Nucleus accumbens (tissue), 56 donors: Measurements from ENCODE around the gene AARSD1.
"Not testable (repeated sequence)": the region's sequence is repeated elsewhere in the genome, so short reads cannot be mapped to it uniquely, and the experiment has no call there.

Experiments
- DNase-seq, 56 donors: peaks; one replicate each; lab custom pipeline; 2025; lab: John Stamatoyannopoulos, UW

The AARSD1 gene

DNA sequence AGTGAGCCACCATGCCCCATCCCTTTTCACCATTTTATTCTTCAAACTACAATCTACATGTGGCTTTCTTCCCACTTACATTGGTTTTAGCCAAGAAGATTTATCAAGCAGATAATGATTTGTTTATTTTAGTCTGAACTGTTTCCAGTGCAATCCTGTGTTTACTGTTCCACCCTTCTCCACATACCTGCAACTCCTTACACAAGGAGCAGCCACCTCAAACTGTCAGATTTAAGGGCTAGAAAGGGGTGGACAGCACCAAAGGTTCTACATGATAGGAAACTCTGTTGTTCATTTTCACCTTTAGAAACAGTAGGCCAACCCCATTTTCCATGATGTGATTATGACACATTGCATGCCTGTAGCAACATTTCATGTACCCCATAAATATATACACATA, 18.0 kb upstream of the AARSD1 start:
- no peak for DNase-seq

DNA sequence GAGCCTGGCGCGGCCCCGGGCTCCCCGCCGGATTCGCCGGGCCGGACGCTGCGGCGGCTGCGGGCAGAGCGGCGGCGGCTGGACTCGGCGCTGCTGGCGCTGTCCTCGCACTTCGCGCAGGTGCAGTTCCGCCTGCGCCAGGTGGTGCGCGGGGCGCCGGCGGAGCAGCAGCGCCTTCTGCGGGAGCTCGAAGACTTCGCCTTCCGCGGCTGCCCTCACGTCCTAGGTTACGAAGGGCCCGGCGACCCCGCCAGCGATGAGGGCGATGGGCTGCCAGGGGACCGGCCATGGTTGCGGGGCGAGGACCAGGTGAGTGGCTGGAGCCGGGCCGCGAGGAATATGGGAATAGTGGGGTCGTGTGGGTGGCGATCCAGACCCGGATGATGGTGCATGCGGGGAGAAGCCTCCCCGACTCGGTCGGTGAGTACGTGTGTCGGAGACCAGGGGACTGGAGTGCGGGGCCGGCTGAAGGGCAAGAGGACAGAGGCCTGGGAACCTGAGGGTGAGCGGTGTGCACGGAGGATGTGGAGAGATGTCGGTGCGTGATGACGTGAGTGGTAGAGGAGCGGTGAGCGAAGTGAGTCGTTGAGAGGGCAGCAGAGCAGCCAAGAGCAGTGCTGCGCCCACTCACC, 16.6 kb upstream of the AARSD1 start:
- DNase-seq, result peak in 42 of 56 donors; percentile 3 to 69 (median 38)

DNA sequence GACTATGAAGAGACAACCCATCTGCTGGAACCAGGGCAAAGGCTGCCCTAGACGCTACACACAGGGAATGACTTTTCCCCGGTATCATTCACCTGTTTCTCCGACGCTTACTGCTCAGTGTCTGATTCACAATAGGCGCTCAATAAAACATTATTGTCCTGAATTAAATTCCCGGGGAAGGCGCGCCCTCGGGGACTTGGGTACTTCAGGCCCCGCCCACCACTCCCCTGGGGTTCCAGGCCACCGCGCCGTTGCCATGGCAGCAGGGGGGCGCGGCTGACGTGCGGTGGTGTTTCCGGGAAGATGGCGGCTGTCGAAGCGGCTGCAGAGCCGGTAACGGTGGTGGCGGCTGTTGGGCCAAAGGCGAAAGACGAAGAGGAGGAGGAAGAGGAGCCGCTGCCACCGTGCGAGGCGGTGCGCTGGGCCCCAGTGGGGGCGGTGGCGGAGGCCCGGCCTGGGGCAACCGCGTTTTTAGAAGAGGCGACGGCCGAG, 16.1 kb upstream of the AARSD1 start, which contains the start of gene RUNDC1:
TSS of gene RUNDC1 (plus strand) at position 292 of the 492 bp plus-strand sequence. CDS start at position 304, 12 bp downstream.
- peak in 55 of 56 donors; percentile 31 to 94 (median 75) for DNase-seq

DNA sequence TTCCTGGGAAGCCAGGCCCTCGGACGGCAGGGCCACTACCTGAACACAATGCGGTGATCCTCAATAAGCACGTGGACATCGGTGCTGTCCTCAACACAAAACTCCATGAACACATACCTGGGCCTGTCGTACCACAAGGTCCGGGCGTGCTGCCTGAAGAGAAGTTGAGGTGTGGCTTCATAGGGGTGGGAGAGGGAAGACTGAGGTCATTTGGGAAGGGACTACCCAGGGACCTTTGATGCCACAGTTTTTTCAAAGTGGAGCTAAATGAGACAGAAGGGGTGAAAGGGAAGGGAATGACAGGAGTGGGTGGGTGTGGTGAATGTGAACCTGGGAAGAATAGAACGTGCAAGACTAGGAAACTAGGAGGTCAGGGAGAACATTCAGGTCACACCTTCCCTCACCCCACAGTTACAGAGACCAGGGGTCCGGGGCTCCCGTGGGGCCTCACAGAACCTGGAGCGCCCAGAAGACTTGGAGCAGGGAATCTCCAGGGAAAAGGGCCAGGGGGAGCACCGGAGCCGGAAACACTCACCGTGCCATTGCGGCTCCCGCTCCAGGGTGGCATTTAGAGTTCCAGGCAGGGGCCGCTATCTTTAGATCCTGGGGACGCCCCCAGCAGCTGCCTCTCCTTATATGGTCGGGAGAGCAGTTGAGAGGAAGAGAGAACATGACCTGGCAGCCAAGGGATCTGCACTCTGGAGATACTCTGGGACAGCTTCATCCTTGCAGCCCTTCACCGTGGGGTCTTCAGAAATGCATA, 15.4 kb upstream of the AARSD1 start, which contains the start of gene PTGES3L:
TSS of gene PTGES3L (minus strand) at position 570 of the 763 bp plus-strand sequence. CDS start at position 543, 27 bp downstream.
- peak in 40 of 56 donors; percentile 3 to 77 (median 42) for DNase-seq

DNA sequence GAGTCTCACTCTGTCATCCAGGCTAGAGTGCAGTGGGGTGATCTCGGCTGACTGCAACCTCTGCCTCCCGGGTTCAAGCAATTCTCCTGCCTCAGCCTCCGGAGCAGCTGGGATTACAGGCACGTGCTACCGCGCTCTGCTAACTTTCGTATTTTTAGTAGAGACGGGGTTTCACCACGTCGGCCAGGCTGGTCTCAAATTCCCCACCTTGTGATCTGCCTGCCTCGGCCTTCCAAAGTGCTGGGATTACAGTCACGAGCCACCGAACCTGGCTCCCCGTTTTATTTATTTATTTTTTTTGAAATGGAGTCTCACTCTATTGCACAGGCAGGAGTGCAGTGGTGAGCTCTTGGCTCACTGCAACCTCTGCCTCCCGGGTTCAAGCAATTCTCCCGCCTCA, 11.4 kb upstream of the AARSD1 start:
- not testable (repeated sequence) for DNase-seq

DNA sequence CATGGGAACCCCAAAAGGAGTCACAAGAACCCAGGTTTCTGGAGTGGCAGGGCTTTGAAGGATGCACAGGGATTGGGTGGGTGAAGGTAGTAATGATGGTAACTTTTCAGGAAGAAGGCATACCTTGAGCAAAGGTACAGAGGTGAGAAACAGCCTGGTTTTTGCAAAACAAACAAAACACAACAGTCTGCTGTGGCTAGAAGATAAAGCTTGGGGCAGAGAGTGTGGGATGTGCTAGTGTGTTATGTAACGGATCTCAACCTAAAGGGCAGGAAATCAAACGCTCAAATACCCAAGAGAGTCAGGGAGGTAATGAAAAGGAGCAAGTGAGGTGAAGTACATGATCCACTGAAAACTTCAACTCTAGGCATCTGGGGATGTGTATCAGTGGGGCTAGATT, 11.0 kb upstream of the AARSD1 start:
- DNase-seq, result no peak

DNA sequence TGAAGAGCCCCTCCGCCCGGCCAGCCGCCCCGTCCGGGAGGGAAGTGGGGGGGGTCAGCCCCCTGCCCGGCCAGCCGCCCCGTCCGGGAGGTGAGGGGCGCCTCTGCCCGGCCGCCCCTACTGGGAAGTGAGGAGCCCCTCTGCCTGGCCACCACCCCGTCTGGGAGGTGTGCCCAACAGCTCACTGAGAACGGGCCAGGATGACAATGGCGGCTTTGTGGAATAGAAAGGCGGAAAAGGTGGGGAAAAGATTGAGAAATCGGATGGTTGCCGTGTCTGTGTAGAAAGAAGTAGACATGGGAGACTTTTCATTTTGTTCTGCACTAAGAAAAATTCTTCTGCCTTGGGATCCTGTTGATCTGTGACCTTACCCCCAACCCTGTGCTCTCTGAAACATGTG, 9.1 kb upstream of the AARSD1 start:
- DNase-seq, result not testable (repeated sequence)

DNA sequence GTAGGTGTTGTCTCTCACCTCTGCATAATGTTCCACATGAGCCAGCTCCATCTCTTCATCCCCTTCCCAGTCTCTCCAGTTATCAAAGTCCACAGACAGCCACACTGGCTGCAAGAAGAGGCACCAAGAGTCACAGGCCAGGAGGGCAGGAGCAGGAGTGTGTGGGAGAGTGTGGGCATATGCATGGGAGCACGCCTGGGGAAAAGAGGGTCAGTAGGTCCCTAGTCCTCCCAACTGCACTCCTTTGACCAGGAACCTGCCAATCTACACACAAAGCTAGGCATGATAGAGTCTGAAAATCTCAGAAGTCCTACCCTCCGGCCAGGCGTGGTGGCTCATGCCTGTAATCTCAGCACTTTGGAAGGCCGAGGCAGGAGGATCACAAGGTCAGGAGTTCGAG, 7.3 kb upstream of the AARSD1 start:
- no peak for DNase-seq

DNA sequence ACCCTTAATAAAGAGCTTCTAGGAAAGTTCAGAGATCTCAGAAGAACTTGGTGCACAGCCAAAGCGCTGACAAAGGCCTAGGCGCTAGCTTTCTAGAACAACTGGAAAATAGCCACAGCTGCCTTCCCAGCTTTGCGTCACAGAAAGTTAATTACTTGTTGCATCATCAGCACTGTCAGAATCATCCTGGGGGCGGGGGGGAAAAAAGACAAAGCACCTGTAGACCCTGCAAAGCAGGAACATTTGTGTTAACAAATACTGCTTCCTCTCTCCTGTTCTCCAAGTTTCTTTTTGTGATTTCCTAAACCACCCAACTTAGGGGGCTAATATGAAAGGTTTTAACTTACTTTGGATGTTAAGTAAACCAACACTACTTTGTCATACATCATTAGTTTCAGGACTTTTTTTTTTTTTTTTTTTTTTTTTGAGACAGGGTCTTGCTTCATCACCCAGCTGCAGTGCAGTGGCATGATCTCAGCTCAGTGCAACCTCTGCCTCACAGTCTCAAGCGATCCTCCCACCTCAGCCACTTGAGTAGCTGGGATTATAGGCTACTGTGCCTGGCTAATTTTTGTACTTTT, 4.8 kb upstream of the AARSD1 start:
- DNase-seq, result peak in 3 of 56 donors; percentile 7 to 22 (median 12)

DNA sequence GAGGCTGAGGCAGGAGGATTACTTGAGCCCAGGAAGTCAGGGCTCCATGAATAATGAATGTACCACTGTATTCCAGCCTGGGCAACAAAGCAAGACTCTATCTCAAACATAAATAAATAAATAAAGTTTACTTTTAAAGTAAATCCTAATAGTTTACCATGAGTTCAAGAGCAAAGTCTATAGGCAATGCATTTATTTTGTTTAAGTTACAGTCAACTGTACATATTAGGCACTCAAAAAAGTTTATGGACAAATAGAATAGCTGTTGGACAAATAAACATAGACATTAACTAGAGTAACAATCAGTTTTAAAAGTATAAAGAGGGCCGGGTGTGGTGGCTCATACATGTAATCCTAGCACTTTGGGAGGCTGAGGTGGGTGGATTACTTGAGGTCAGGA, 3.7 kb upstream of the AARSD1 start:
- no peak for DNase-seq

DNA sequence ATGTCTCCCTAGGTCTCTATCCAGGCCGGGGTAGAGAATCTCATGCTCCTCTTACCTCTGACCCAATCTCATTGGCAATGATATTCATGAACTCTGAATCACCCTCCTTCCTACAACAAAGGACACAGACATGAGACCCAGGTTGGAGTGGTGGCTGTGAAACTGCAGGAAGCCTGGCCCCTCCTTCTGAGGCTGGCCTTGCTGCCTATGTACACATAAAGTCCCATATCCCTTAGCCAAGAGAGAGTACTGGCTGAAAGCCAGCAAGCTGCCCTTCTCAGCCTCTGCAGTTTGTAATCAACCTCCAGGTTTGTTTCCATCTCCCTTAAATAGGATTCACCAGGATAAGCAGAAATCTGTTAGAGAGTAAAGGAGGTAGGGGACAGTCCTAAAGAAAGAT, 10.6 kb downstream of the AARSD1 start:
- DNase-seq, result no peak

DNA sequence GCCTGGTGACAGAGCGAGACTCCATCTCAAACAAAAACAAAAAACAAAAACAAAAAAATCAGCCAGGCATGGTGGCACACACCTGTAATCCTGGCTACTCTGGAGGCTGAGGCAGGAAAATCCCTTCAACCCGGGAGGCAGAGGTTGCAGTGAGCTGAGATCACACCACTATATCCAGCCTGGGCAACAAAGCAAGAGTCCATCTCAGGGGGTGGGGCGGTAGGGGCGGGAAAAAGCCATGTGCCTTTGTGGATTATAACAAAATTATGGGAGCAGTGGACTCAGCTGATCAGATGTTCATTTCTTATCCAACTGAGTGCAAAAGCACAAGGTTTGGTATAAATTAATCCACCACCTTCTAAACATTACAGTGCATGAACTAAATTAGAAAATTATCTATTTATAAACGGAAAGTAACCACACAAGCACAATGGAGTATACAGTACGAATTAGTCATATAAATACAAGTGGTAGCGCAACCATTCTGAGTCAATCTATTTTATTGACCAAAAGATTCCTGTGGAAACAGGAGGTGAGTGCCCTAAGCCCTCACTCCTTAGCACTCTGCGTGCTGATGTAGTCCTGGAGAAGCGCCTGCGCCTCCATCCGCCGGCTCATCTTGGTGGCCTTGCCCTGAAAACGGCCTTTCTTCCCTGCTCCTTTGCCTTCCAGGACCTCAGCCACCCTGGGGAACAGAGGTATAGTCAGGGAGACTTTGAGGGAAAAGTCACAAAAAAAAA, 14.0 kb downstream of the AARSD1 start:
- DNase-seq, result no peak

DNA sequence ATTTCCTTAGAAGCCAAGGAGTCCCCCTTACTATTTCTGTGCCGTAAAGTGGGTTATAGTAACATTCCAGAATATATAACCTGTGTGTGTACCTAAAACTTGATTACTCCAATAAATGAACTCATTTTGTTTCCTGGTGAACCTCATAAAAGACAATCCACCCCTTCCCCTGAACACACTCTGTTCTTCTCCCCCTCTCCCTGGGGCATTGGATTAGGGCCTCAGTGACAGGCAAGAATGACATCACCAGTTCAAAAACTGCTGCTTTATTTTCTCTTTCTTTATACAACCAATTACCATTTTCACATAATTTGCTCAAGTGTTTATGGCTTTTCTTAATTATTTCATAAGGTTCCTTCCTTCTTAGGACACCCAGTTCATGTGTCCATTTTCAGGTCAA, 17.4 kb downstream of the AARSD1 start:
- no peak for DNase-seq

DNA sequence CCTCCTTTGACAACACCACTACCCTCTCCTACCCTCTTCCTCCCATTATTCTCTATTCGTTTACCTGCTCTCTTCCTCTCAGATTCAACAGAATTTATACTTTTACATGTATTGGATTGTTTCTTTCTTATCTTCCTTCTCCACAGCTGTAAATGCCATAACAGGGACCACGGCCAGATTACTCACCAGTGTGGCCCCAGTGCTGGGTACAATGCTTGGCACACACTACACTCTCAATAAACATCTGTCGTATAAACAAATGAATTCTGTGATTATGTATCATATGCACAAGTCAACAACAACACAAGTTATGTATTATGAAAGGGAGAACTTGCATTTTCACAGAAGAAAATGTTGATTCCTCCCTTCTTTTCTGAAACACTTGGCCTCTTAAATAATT, 20.0 kb downstream of the AARSD1 start:
- no peak for DNase-seq

DNA sequence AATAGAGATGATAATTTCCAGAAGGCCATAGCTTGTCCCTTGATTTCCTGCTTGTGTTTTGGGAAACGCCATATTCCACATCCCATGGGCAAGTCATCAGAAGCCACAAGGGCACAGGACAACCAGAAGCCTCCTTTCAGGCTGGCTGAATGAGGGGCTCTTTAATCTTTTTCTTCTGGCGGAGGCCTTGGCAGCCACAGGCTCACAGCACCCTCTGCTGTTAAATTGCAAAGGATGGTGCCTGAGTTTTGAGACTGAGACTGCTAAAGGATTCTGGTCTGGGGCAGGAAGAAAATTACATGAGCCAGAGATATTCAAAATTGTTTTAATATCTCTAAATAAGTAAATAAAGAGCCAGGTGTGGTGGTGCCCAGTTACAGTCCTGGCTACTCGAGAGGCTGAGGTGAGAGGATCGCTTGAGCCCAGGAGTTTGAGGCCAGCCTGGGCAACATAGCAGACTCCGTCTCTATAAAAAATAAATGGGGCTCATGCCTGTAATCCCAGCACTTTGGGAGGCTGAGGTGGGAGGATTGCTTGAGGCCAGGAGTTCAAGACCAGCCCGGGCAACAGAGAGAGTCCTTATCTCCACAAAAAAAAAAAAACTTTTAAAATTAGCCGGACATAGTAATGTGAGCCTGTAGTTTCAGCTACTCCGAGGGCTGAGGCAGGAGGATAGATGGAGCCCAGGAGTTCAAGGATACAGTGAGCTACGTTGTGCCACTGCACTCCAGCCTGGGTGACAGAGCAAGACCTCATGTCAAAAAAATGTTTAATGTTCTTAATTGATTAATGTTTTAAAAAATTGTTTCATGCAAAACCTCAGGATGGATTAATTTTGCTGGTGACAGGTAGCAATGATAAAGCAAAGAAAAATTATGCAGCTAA, 26.3 kb downstream of the AARSD1 start:
- peak in 32 of 56 donors; percentile 0 to 49 (median 12) for DNase-seq

DNA sequence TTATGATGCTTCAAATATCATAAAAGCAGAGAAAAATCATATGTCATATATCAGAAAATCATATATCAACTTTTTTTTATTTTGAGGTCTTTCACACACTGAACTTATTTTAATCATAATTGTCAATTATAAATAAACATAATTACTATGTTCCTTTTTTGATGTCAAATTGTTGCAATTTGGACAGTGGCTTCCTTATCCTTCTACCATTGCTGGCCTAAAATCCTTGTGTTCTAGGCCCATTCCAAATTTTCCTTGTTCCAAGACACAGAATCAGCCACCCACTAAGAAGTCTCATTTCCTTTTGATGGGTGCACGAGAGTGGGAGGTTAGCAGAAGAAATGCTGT, 34.8 kb downstream of the AARSD1 start:
- no peak for DNase-seq

DNA sequence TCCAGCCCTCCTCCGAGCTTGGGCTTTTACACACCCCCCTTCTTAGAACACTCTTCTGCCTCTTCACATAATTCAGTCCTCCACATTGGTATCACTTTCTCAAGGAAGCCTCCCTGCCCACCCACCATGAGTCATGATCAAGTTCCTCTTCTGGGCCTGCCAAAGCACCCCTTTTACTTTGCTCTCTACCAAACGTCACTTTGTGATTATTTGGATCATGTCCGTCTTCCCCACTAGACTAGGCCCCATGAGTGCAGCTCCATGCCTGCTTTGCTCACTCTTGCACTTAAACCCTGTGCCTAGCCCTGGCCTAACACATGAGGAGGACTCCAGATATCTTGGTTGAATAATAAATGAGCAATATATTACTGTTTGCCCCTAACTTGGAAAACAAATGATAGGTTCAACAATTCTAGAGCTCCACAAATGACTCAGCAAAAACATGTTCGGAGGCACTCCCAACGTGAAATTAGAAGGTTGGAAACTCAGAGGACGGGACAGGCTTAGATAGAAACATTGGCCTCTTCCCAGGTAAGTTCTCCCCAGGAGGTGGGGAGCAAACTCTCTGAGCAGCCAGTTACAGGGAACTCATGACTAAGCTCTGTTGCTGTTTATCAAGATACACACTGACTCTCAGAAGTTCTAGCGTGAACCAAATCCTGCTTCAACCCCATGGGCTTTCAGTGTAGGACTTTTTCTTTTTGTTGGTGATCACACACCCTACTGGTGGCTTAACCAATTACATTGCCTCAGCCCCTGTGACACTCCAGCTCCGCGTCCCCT, 35.3 kb downstream of the AARSD1 start:
- peak in 4 of 56 donors; percentile 0 to 4 (median 1) for DNase-seq

DNA sequence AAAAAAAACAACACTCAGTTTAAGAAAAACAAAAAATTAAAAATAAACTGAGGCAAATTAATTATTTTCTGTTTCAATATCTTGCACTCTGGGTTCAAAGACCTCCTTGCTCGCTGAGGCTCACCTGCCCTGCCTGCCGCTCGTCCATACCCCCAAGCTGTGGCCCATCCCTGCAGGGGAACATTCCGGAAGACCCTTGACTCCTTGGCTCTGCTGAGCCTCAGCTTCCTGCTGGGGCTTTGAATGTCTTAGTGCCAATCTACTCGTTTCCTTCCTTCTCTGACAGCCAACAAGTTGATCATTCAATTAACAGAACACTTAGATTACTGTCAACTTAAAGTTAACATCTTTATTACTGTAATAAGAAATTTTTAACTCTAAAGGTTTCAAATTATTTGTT, 39.4 kb downstream of the AARSD1 start:
- DNase-seq, result no peak

DNA sequence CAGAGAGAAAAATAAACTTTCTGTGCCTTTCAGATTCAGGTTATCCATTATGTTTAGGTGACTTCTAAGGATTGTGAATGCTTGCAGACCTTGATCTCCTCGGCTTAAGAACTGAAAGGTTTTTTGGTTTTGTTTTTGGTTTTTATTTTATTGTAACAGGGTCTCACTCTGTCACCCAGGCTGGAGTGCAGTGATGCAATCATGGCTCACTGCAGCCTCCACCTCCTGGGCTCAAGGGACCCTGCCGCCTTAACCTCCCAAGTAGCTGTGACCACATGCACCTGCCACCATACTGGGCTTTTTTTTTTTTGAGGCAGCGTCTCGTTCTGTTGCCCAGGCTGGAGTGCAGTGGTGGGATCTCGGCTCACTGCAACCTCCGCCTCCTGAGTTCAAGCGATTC, 40.8 kb downstream of the AARSD1 start:
- not testable (repeated sequence) for DNase-seq
